ENCODE measurements around the gene DICER1. TPM values are rescaled to one million over a fixed set of nuclear protein-coding genes. Genes with fewer than 3 reads are reported as not detected.
"Not testable (repeated sequence)": the region's sequence is repeated elsewhere in the genome, so short reads cannot be mapped to it uniquely, and the experiment has no call there.

DICER1 gene, protein sequence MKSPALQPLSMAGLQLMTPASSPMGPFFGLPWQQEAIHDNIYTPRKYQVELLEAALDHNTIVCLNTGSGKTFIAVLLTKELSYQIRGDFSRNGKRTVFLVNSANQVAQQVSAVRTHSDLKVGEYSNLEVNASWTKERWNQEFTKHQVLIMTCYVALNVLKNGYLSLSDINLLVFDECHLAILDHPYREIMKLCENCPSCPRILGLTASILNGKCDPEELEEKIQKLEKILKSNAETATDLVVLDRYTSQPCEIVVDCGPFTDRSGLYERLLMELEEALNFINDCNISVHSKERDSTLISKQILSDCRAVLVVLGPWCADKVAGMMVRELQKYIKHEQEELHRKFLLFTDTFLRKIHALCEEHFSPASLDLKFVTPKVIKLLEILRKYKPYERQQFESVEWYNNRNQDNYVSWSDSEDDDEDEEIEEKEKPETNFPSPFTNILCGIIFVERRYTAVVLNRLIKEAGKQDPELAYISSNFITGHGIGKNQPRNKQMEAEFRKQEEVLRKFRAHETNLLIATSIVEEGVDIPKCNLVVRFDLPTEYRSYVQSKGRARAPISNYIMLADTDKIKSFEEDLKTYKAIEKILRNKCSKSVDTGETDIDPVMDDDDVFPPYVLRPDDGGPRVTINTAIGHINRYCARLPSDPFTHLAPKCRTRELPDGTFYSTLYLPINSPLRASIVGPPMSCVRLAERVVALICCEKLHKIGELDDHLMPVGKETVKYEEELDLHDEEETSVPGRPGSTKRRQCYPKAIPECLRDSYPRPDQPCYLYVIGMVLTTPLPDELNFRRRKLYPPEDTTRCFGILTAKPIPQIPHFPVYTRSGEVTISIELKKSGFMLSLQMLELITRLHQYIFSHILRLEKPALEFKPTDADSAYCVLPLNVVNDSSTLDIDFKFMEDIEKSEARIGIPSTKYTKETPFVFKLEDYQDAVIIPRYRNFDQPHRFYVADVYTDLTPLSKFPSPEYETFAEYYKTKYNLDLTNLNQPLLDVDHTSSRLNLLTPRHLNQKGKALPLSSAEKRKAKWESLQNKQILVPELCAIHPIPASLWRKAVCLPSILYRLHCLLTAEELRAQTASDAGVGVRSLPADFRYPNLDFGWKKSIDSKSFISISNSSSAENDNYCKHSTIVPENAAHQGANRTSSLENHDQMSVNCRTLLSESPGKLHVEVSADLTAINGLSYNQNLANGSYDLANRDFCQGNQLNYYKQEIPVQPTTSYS (N-terminal part only)
- total RNA-seq, result 57.0 and 60.0 TPM in 2 replicates

DNA sequence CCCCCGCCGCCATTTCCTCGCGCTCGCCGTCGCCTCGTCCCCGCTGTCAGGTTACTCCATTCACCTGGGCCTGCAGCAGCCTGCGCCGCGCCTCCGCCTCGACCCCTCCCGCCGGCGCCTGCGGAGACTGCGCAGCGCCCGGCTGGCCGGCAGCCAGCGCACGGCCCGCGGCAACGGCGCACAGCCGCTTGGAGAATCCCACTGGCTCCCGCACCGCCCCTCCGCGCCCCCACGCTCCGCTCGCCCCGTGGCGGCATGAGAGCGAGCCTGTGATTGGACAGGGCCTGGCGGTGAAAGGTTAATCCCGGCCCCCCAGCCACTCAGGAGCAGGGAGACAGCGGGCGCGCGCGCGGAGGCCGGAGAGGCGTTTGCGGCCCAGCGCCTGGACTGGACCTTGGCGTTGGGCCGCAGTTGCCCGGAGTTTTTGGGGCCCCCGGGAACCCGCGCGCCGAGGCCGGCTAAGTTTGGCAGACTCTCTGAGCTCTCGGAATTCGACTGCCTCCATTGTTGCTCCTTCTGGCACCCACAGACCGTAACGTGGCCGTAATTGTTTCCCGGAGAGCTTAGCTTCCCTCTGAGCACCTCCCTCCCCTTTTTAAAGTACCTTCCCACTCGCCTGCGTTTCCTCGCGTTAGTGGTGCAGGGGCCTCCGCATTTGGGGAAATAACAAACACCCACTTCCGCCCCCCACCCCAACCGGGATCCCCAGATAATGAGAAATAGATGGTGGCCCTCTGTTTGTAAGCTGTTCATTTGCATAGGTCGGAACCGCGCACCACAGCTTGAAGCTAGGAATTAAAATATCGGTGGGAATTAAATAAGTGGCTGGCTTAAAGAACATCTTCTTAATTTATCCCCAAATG is at the start of gene DICER1:
Gene DICER1 (minus strand): TSS at position 203 of the 863 bp plus-strand sequence. CDS start 24,071 bp downstream, outside the sequence.
- intact Hi-C loops (cut with micrococcal nuclease), result loop anchor here (5.0 kb wide), 4 partner anchors 110 to 1205 kb away; partner anchors contain the start of genes ATG2B, CLMN and GSKIP

DNA sequence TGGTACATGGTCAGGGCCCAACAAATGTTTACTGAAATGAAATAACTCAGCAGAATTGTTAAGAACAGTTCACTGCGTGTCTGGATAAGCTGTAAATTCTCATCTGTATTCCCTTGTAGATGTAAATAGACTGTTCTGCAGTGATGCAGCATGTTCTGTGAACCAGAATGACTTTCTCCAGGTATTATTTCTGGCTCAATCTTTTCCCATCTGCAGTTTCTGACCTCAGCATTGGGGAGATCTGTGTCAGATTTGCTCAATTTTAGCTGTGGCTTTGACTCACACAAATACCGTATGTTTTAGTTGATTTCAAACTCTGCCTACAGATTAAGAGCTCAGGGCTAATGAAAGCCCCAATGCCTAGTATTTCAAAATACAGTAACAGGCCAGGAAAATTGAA is 49.2 kb upstream of the DICER1 start:
- intact Hi-C loops (cut with micrococcal nuclease), result no loop called here

DNA sequence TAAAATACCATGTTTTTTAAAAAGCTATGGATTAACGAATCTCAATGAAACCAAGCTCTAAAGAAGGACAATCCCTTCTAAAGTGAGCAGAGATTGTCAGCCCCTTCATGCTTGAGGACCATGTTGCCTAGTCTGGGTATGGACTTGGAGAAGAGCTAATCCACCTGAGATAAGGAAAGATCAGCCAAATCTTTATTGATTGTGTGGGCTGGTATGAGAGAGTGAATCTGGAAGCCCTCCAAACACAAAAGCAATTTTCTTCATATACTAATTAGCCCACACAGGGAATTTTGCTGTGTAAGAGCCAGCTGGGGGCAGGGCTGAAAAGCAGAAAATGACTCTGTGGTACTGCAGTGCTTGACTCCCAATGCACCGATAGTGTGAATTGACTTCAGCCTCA is 47.4 kb upstream of the DICER1 start:
- intact Hi-C loops (cut with micrococcal nuclease), result no loop called here

DNA sequence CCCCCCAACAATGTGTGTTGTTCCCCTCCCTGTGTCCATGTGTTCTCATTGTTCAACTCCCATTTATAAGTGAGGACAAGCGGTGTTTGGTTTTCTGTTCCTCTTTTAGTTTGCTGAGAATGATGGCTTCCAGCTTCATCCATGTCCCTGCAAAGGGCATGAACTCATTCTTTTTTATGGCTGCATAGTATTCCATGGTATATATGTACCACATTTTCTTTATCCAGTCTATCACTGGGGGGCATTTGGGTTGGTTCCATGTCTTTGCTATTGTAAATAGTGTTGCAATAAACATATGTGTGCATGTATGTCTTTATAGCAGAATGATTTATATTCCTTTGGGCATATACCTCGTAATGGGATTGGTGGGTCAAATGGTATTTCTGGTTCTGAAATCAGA is 44.4 kb upstream of the DICER1 start:
- intact Hi-C loops (cut with micrococcal nuclease), result not testable (repeated sequence)

DNA sequence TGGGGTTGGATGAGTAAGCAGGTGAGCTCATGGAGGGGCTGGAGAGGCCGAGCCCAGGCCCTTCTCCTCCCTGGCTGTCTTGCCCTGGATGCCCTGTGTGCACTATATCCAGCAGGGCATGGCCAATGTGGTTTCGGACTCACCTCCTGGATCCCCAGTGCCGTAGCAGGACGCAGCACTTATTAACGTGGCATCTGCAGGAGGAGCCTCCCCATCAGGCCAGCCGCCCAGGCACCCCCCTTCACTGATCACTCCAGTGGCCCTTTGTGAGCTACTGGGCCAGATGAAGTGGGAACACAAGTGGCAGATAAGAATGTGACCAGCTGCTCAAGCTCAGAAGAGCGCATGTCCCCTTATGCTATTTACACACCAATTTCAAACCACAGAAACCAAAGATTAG is 43.1 kb upstream of the DICER1 start:
- intact Hi-C loops (cut with micrococcal nuclease), result no loop called here

DNA sequence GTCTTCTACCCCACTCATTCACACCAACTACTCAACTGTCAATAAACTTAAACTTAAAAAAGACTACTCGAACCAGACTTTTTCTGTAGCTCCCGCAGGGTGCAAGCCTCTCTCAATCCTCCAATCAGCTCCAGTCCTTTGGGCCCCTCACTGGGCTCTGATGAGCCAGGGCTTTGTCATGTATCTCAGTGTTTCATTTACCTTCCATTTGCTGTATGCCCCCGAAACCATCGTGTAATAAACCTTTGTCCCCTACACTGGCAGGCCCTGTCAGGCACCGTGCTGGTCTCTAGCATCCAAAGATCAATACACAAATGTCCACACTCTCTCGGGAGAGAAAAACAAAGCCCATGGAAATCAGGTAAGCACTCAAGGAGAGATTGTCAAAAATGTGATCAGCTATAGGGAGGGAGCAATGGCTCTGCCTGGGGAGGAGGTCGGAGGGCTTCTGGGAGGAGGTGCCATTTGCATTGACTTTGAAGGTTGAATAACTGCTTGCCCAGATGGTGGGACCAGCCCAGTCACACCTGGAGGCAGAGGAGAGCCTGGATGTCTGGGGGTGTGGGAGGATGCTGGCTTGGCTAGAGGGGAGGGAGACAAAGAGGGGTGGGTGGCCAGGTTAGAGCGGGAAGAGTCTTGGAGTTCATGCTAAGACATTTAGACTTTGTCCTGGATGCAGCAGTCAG is 42.1 kb upstream of the DICER1 start:
- intact Hi-C loops (cut with micrococcal nuclease), result no loop called here

DNA sequence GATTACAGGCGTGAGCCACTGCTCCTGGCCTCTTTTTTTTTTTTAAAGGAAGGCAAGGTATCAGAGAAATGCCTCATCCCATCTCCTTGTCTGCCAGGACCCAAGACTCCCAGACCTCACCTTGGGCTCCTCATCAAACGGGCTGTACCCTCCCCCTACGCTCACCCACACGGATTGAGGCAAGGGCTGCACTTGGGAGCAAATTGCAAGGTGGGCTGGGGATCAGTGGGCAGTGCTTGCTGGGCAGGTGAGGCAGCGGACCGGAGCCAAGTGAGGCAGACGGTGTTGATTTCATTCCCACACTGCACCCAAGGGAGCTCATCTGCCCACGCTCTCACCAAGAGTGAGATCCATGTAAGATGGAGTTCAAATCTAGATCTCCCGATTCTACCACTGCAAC is 41.0 kb upstream of the DICER1 start:
- intact Hi-C loops (cut with micrococcal nuclease), result no loop called here

DNA sequence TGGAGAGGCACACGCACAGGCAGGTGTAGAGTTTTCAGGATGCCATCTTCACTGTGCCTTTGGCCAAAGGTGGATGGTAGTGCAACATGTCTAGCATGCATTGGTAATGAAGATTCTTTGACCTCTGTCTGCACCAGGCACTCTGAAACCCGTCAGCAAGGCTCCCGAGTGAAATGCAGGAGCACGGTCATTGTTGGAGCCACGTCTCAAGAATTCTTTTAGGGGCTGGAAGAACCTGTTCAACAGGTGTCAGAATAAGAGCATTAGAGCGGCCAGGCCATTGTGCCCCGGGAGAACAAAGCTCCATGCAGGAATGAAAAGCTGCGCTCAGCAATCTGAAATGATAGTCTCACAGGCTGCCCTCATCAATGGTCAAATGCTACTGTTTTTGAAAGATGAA is 40.2 kb upstream of the DICER1 start:
- intact Hi-C loops (cut with micrococcal nuclease), result no loop called here

DNA sequence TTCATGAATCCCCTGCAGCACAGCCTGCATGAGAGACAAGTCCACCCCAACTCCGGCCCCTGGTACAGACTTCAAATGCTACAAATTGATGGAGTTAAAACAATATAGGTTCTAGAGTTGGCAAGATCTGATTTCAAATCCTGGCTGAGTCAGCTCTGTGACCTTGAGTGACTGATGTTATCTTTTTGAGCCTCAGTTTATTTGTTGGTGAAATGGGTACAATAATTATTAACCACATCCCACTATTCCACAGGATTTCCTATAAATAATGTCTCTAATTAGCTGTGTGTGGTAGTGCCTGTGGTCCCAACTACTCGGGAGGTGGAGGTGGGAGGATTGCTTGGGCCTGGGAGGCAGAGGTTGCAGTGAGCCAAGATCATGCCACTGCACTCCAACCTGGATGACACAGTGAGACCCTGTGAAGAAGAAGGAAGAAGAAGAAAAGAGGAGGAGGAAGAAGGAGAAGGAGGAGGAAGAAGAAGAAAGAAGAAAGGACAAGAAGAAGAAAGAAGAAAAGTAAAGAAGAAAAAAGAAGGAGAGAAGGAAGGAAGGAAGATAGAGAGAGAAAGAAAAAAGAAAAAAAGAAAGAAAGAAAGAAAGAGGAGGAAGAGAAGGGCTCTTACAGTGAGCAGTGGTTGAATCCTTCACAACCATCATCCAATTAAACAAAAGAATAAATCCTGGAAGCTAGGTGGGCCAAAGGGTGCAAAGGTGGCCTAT is 39.7 kb upstream of the DICER1 start:
- intact Hi-C loops (cut with micrococcal nuclease), result no loop called here

DNA sequence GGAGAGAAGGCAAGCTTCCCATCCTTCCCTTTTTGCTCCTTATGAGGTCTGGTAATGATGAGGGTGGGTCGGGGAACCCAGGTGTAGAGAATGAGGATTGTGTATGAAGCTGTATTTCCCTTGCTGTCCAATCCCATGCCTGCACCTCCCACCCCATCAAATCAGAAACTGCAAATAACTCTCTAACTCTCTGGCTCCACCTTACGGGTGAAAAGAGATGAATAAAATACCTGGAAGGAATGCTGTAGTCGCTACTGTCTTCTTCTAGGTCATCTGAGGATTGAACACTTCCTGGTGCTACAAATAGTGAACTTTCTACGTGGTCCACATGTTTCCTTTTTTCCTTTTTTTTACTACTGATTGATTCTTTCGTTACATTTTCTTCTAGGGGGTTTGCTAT is 38.9 kb upstream of the DICER1 start:
- intact Hi-C loops (cut with micrococcal nuclease), result no loop called here

DNA sequence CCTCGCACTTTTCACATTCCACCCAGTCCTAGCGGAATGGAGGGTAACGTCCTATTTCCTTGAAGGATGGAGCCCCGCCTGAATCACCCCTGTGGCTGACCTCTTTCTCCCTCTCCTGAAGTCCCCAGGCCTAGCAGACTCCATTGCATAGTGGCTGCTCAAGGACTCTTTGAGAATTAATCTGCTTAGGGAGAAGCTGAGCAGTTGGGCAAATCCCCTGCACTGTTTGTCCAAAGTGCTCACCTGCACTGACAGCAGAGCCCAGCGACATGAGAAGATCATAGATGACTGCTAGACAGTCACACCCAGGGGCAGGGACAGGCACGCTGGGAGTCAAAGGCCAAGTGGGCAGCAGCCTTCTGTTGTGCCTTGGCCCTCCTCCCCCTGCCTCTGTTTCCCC is 37.7 kb upstream of the DICER1 start:
- intact Hi-C loops (cut with micrococcal nuclease), result no loop called here

DNA sequence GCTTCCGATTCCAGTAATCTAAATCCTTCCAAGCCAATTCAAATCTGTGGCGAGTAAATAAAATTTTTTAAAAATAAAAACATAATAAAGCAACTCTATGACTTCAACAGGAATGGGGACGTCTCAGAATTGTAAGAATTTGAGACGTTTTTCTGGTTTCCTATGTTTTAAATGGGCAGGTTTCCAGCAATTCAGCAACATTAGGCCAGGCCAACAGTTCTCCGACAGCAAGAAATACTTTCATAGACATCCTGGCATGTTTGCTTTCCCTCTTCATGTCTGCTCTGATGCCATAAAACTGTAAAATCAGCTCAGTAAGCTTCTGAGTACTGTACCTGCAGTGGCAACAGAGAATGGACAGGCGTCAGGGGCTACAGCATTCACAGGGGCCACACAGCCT is 35.8 kb upstream of the DICER1 start:
- intact Hi-C loops (cut with micrococcal nuclease), result no loop called here

DNA sequence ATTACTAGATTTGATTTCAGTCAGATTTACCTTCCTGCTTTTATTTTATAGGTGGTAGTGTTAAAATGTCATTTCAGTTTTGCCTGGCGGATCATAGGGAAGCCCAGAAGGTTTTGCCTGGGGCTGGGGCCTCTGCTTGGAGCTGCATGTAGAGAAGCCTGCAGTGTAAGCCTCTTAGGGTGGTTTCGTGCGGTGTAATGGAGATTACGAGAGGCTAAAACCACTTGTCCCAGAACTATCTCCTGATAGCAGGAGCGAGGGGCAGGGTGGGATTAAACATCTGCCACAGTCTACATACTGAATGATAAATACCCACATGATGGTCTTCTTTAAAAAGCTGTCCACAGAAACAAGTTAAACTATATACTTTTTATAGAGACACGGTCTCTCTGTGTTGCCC is 35.0 kb upstream of the DICER1 start:
- intact Hi-C loops (cut with micrococcal nuclease), result no loop called here

DNA sequence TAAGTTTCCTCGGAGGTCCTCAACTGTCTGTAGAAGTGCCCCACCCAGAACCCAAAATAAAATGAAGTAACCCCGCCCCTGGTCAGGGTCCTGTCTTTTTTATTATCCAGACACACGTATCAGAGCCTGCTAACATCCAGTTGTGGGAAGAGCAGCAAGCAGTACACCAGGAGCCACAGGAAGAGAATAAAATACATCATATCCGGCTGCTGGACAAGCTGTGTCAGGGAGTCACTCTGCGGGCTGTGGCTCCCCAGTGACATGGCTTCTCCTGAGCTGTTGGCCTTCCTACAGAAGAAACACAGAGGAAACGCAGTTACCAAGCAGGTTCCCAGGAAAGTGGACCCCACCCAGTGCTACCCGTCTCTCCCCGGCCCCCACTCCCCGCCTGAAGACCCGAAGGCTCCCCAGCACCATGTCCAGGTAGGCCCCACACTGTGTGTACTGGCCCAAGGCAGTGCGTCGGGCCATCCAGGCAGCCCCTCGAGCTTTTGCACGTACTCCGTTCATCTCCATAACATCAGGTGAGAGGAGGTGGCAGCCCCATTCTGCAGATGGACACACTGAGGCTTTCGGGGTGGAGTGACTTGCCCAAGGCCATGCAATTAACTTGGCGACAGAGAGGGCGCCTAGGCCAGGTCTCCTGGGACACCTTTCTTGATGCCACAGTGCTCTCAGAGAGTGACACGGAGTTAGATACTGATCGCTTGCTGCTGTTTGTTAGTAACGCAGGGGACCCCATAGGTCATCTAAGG is 34.3 kb upstream of the DICER1 start:
- intact Hi-C loops (cut with micrococcal nuclease), result no loop called here

DNA sequence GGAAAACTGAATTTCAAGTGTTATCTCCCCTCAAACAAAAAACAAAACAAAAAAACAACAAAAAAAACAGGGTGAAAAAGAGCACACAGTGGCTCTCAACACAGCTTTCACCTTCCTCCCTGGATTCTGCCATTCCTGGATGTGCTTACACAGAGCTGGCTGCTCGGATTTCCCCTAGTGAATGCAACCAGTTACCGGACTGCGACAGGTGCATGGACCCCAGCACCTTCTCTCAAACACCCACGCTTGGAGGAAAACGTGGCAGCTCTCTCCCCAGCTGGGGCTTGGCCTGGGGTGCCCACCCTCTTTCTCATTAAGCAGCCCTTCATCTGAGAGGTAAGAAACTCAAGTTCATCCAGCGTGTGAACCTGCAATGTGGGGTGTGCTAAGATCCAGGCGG is 33.5 kb upstream of the DICER1 start:
- intact Hi-C loops (cut with micrococcal nuclease), result no loop called here

DNA sequence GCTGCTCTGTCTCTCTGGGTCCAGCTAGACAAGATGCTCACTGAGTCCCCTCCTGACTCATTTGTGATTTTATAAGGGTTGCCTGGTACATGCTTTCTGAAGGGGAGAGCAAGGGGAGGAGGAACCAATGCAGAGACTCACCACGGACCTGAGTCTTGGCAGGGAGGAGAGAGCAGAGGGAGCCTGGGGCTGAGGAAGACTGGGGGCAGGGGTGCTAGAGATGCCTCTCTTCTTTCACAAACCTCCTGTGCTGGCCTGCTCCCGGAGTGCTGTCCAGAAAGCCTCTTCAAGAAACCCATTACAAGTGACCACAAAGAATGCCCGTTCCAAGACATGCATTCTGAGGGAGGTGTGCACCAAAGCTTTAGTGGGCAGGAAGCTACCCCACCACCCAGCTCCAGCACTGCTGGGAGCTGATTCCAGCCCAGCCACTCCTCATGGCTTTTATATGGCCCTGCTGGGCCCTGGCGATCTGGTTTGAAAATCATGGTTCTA is 33.1 kb upstream of the DICER1 start:
- intact Hi-C loops (cut with micrococcal nuclease), result no loop called here

DNA sequence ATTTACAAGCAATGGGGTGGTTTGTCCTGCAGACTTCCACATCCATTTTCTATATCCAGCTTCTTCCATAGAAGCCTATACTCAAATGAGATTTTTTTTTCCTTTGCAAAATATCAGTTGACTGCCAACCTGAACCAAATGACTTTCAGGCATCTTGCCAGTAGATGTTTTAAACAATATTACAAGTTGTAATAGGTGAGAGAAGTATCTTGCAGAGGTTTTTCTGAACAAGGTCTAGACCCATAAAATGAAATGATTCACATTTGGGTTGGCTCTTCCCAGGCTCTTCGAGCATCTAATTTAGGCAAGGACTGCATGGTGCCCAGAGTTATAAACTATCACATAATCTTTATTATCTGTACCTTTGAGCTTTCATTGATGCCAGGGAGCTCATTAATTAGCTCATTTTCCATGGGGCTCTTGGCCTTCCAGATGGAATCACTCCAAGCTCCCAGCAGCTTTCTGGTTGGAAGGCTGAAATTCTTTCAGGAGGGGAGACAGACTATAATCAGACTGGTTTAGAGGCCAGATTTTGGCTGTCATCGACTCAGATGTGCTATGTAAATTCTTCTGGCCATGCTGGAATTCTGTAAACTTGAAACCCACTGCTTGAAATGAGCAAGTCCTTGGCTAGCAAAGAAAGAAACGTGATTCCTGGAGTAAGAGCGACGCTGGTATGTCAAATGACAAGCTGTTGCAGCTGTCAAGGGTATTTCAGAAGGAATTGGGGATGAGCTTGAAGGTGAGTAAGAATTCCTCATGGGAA is 32.2 kb upstream of the DICER1 start:
- intact Hi-C loops (cut with micrococcal nuclease), result no loop called here

DNA sequence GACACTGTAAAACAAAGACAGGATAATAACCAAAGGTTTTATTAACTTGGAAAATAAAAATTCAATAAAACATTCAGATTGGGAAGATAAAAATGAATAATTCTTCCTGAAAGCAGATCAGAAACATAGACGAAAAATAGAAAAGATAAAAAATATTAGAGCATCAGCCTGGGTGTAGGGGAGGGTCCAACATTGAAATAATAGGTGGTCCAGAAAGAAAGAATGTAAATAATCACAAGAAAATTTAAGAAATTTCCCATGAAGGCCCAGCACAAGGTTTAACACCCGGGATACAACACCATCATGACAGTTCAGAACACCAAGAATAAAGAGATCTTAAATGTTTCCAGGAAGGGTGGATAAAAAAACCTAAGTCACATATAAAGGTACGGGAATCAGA is 31.1 kb upstream of the DICER1 start:
- intact Hi-C loops (cut with micrococcal nuclease), result no loop called here

All from T-helper 2 cell treated with Interferon-gamma antibody and Interleukin-4, amounts not matched to agents 100 ng/mL and 5 ng/mL, for 36 hours (primary cell).